Liver (tissue), 9 donors: ENCODE data around the gene TMEM114. TPM values are rescaled to one million over a fixed set of nuclear protein-coding genes. Genes with fewer than 3 reads are reported as not detected.

ENCODE experiments used
- DNase-seq: peaks from one replicate; pipeline ENCODE4 v3.0.0-alpha.2; 2017; ENCODE audit warnings: low spot score
- H3K27ac ChIP-seq, 2 donors: one replicate each; pipeline ENCODE4 v1.7.0; 2013; ENCODE audit warnings: inconsistent platforms in 2 of 2, low read length in 2 of 2, control low read depth in 1 of 2, low read depth in 1 of 2, mild to moderate bottlenecking in 1 of 2
- H3K27me3 ChIP-seq, 4 donors: one replicate each; pipeline versions ENCODE4 v1.6.1 to v1.7.0; 2013; ENCODE audit warnings: low read length in 3 of 4, inconsistent platforms in 1 of 4, mild to moderate bottlenecking in 1 of 4, moderate library complexity in 1 of 4; ENCODE audit not compliant: control insufficient read depth in 4 of 4, insufficient read depth in 4 of 4
- H3K36me3 ChIP-seq, 4 donors: one replicate each; pipeline versions ENCODE4 v1.6.1 to v1.7.0; 2013; ENCODE audit warnings: low read length in 3 of 4, mild to moderate bottlenecking in 3 of 4, low read depth in 1 of 4, moderate library complexity in 1 of 4; ENCODE audit not compliant: control insufficient read depth in 4 of 4, insufficient read depth in 3 of 4
- H3K4me1 ChIP-seq, 4 donors: one replicate each; pipeline versions ENCODE4 v1.6.1 to v1.7.0; 2013; ENCODE audit warnings: low read length in 3 of 4, mild to moderate bottlenecking in 3 of 4, moderate library complexity in 1 of 4; ENCODE audit not compliant: control insufficient read depth in 4 of 4, insufficient read depth in 4 of 4
- H3K4me3 ChIP-seq, 3 donors: one replicate each; pipeline versions ENCODE4 v1.6.1 to v1.7.0; 2013; ENCODE audit warnings: low read length in 3 of 3, control low read depth in 1 of 3, low read depth in 1 of 3, mild to moderate bottlenecking in 1 of 3
- H3K9ac ChIP-seq, 2 donors: one replicate each; pipeline ENCODE4 v1.7.0; 2013; ENCODE audit warnings: low read length in 2 of 2, mild to moderate bottlenecking in 2 of 2, moderate library complexity in 2 of 2, control low read depth in 1 of 2, low read depth in 1 of 2
- H3K9me3 ChIP-seq, 4 donors: one replicate each; pipeline versions ENCODE4 v1.6.1 to v1.7.0; 2013; ENCODE audit warnings: low read length in 3 of 4; ENCODE audit not compliant: control insufficient read depth in 4 of 4
- EGR1 ChIP-seq, 2 donors: IDR thresholded peaks; 2 replicates each; pipeline ENCODE4 v1.6.1; 2016 to 2018; ENCODE audit warnings: antibody characterized with exemption in 2 of 2, low read depth in 2 of 2
- FOXA1 ChIP-seq: IDR thresholded peaks from 2 replicates; pipeline ENCODE4 v1.6.1; 2016; ENCODE audit warnings: antibody characterized with exemption
- FOXA2 ChIP-seq: IDR thresholded peaks from 2 replicates; pipeline ENCODE4 v1.6.1; 2016; ENCODE audit warnings: antibody characterized with exemption
- GABPA ChIP-seq, 2 donors: IDR thresholded peaks in 1 of 2; conservative IDR thresholded peaks in 1 of 2; 2 replicates each; pipeline ENCODE4 v1.6.1; 2016; ENCODE audit warnings: antibody characterized with exemption in 2 of 2, mild to moderate bottlenecking in 1 of 2, moderate library complexity in 1 of 2
- HNF4A ChIP-seq, 2 donors: conservative IDR thresholded peaks; 2 replicates each; pipeline ENCODE4 v1.6.1; 2016; ENCODE audit warnings: antibody characterized with exemption in 2 of 2, mild to moderate bottlenecking in 2 of 2
- HNF4G ChIP-seq: IDR thresholded peaks from 2 replicates; pipeline ENCODE4 v1.6.1; 2016; ENCODE audit warnings: antibody characterized with exemption
- JUND ChIP-seq, 2 donors: IDR thresholded peaks; 2 replicates each; pipeline ENCODE4 v1.6.1; 2016; ENCODE audit warnings: antibody characterized with exemption in 2 of 2
- RAD21 ChIP-seq, 2 donors: IDR thresholded peaks; 2 replicates each; pipeline ENCODE4 v1.6.1; 2016; ENCODE audit warnings: antibody characterized with exemption in 2 of 2, mild to moderate bottlenecking in 2 of 2
- RXRA ChIP-seq, 2 donors: IDR thresholded peaks; 2 replicates each; pipeline ENCODE4 v1.6.1; 2017 to 2018; ENCODE audit warnings: antibody characterized with exemption in 2 of 2, mild to moderate bottlenecking in 1 of 2
- TAF1 ChIP-seq: conservative IDR thresholded peaks from 2 replicates; pipeline ENCODE4 v1.6.1; 2016; ENCODE audit warnings: antibody characterized with exemption, mild to moderate bottlenecking
- YY1 ChIP-seq: IDR thresholded peaks from 2 replicates; pipeline ENCODE4 v1.6.1; 2016; ENCODE audit warnings: antibody characterized with exemption, mild to moderate bottlenecking
- WGBS: extraction: QIAGEN DNeasy Blood & Tissue Kit; methylation state at CpG from one replicate; pipeline ENCODE4 v1.1.7; 2013; 5-methylcytosine and 5-hydroxymethylcytosine counted together
- polyA plus RNA-seq, 2 donors: library from polyadenylated mRNA; stranded (reverse) in 1 of 2; unstranded in 1 of 2; fragments of 200-250 nt in 1 of 2; fragments of >200 nt in 1 of 2; fragmentation: Nextera tagmentation in 1 of 2; extraction: Ambion mirVana in 1 of 2; gene quantifications; one replicate each; pipeline versions ENCODE4 v1.2.1 to v1.2.3, GENCODE V29; 2013 to 2015
- total RNA-seq, 2 donors: library from RNA; depleted of rRNA; stranded (reverse); fragments of >200 nt; gene quantifications; one replicate each; pipeline ENCODE4 v1.2.3, GENCODE V29; 2014
- TF ChIP-seq, protein P1 (sequence below): fragments of 150-350 bp; IDR thresholded peaks from 2 replicates; pipeline ENCODE4 v1.5.1; 2017; ENCODE audit warnings: improper control_type of control experiment, low read depth, low read length; ENCODE audit not compliant: missing input control
- TF ChIP-seq, protein P2 (sequence below): IDR thresholded peaks from 2 replicates; pipeline ENCODE4 v1.6.1; 2016; ENCODE audit warnings: antibody characterized with exemption
- TF ChIP-seq, protein P3 (sequence below): IDR thresholded peaks from 2 replicates; pipeline ENCODE4 v1.6.1; 2016; ENCODE audit warnings: antibody characterized with exemption
- TF ChIP-seq, protein P4 (sequence below): IDR thresholded peaks from 2 replicates; pipeline ENCODE4 v1.6.1; 2016; ENCODE audit warnings: antibody characterized with exemption
- donor health status: healthy.
- donor health status: healthy.
- donor health status: healthy.
- donor health status: healthy.
- donor health status: healthy.

The TMEM114 gene
- total and polyA plus RNA-seq, 4 donors, result not detected

DNA sequence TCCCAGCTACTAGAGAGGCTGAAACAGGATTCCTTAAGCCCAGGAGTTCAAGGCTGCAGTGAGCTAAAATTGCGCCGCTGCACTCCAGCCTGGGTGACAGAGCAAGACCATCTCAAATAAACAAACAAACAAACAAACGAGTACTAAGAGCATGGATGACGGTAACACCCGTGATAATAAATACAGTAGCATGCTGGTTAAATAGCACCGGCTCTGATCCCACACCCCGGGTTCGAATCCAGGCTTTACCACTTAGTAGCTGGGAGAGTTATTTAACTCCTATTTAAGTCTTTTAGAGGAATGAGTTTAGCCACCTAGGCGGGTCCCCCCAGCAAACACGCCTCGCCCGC, 30.9 kb upstream of the TMEM114 start (continued):
- TF ChIP-seq, protein P1, sequence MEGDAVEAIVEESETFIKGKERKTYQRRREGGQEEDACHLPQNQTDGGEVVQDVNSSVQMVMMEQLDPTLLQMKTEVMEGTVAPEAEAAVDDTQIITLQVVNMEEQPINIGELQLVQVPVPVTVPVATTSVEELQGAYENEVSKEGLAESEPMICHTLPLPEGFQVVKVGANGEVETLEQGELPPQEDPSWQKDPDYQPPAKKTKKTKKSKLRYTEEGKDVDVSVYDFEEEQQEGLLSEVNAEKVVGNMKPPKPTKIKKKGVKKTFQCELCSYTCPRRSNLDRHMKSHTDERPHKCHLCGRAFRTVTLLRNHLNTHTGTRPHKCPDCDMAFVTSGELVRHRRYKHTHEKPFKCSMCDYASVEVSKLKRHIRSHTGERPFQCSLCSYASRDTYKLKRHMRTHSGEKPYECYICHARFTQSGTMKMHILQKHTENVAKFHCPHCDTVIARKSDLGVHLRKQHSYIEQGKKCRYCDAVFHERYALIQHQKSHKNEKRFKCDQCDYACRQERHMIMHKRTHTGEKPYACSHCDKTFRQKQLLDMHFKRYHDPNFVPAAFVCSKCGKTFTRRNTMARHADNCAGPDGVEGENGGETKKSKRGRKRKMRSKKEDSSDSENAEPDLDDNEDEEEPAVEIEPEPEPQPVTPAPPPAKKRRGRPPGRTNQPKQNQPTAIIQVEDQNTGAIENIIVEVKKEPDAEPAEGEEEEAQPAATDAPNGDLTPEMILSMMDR, result no peak
- TF ChIP-seq EGR1 (IDR thresholded peaks at IDR 0.05; ENCODE audit: low read depth in 2 of 2) (no peak), HNF4A (conservative IDR thresholded peaks at IDR 0.05) (no peak), GABPA (IDR thresholded peaks at IDR 0.05 in 1 of 2, conservative IDR thresholded peaks at IDR 0.05 in 1 of 2) (no peak)

DNA sequence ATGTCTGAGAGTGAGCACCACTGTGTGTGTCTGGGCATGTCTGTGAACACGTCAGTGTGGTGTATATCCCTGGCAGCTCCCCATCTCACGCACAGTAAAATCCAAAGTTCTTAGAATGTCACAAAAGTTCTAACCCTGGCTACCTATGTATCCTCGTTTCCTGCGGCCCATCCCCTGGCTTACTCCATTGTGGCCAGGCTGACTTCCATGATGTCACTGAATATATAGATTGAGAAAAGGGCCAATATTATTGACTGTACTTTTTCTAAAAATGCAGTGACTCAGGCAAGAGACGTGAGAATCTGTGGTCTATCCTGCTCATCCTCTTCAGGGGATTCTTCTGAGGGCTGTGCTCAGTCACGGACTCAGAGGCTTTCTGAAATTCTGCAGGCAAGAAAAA, 30.2 kb upstream of the TMEM114 start:
- no peak overlapping the region for H3K27ac ChIP-seq
- no peak overlapping the region for H3K9ac ChIP-seq
- H3K9me3 ChIP-seq, result no peaks in the 10 kb centered on the region
- WGBS, result 75% methylated on average over 6 of the region's 6 CpGs
- peaks cover 0 to 2% (median 2%) of the 10 kb centered on the region in 4 donors for H3K36me3 ChIP-seq
- H3K4me1 ChIP-seq, result peaks cover 0 to 20% (median 8%) of the 10 kb centered on the region in 4 donors
- no peaks in the 10 kb centered on the region for H3K27me3 ChIP-seq
- DNase-seq, result no peak
- TF ChIP-seq FOXA1, result no peak
- no peak for TF ChIP-seq HNF4A (conservative IDR thresholded peaks at IDR 0.05)
- no peak for TF ChIP-seq JUND (IDR thresholded peaks at IDR 0.05)
- no peak for TF ChIP-seq RXRA (IDR thresholded peaks at IDR 0.05)
- no peak for TF ChIP-seq EGR1 (IDR thresholded peaks at IDR 0.05; ENCODE audit: low read depth in 2 of 2)
- TF ChIP-seq, protein P2, sequence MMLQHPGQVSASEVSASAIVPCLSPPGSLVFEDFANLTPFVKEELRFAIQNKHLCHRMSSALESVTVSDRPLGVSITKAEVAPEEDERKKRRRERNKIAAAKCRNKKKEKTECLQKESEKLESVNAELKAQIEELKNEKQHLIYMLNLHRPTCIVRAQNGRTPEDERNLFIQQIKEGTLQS, result no peak
- TF ChIP-seq, protein P3, sequence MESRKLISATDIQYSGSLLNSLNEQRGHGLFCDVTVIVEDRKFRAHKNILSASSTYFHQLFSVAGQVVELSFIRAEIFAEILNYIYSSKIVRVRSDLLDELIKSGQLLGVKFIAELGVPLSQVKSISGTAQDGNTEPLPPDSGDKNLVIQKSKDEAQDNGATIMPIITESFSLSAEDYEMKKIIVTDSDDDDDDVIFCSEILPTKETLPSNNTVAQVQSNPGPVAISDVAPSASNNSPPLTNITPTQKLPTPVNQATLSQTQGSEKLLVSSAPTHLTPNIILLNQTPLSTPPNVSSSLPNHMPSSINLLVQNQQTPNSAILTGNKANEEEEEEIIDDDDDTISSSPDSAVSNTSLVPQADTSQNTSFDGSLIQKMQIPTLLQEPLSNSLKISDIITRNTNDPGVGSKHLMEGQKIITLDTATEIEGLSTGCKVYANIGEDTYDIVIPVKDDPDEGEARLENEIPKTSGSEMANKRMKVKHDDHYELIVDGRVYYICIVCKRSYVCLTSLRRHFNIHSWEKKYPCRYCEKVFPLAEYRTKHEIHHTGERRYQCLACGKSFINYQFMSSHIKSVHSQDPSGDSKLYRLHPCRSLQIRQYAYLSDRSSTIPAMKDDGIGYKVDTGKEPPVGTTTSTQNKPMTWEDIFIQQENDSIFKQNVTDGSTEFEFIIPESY, result no peak
- TF ChIP-seq, protein P4, sequence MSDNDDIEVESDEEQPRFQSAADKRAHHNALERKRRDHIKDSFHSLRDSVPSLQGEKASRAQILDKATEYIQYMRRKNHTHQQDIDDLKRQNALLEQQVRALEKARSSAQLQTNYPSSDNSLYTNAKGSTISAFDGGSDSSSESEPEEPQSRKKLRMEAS, result no peak
- TF ChIP-seq, protein P1, result no peak
- no peak for TF ChIP-seq TAF1
- H3K4me3 ChIP-seq, result no peak overlapping the region

DNA sequence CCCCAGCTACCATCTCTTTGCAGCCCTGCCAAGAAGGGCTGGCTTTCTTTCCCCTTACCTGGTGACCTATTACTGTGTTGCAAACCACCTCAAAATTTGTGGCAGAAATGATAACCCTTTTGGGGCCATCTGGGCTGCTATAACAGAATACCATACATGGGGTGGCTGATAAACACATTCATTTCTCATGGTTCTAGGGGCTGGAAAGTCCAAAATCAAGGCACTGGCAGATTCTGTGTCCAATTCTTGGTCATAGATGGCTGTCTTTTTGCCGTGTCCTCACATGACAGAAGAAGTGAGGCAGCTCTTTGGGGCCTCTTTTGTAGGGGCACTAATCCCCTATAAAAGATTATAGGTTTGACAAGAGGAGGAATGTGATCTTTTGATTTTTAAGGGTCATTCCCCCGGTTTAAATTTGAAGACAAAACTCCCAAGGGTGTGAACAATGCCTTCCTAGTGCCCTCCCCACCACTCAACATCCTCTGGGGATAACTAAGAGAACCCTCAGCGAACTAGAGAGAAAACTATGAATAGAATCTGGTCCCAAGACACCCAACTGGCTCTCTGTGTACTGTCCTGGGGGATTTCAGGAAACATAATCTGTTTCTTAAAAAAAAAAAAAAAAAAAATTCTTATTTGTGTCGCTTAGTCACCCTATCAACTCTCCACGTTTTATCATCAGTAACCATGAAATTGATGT, 29.5 kb upstream of the TMEM114 start:
- 78% methylated on average over 5 of the region's 5 CpGs for WGBS
- H3K27me3 ChIP-seq, result no peaks in the 10 kb centered on the region
- no peaks in the 10 kb centered on the region for H3K9me3 ChIP-seq
- peaks cover 0 to 20% (median 8%) of the 10 kb centered on the region in 4 donors for H3K4me1 ChIP-seq
- no peak overlapping the region for H3K27ac ChIP-seq
- H3K9ac ChIP-seq, result no peak overlapping the region
- no peak for DNase-seq
- no peaks in the 10 kb centered on the region for H3K36me3 ChIP-seq
- H3K4me3 ChIP-seq, result no peak overlapping the region
- TF ChIP-seq, protein P2, result no peak
- TF ChIP-seq, protein P4, result no peak
- TF ChIP-seq JUND (IDR thresholded peaks at IDR 0.05) (no peak), RAD21 (IDR thresholded peaks at IDR 0.05) (no peak), EGR1 (IDR thresholded peaks at IDR 0.05; ENCODE audit: low read depth in 2 of 2) (no peak), TAF1 (no peak), GABPA (IDR thresholded peaks at IDR 0.05 in 1 of 2, conservative IDR thresholded peaks at IDR 0.05 in 1 of 2) (no peak), RXRA (IDR thresholded peaks at IDR 0.05) (no peak), FOXA1 (no peak), YY1 (no peak), HNF4G (no peak), FOXA2 (no peak)
- TF ChIP-seq, protein P3, result no peak
- TF ChIP-seq, protein P1, result no peak
